Stimulated activated naive B cell treated with anti-CD40 and anti-IgM and Interleukin-4, amounts not matched to agents 10 μg/mL and 1 μg/mL and 100 μg/mL, for 72 hours (primary cell): ENCODE data around the gene SLC35G1.

ENCODE experiments used
- ATAC-seq, 2 donors: fragments of 150-1000 bp; cut with Tn5 transposase; replicated peaks; 2 replicates each; pipeline ENCODE4 v1.10.0; 2021; ENCODE audit warnings: moderate library complexity in 1 of 2
- DNase-seq: peaks from one replicate; pipeline ENCODE4 v3.0.0; 2021
- H3K27ac Mint-ChIP-seq: one replicate; pipeline ENCODE4 v1.8.0; 2022; ENCODE audit warnings: mild to moderate bottlenecking, mixed read lengths
- H3K27me3 Mint-ChIP-seq, 2 donors: one replicate each; pipeline ENCODE4 v1.8.0; 2022; ENCODE audit warnings: mixed read lengths in 2 of 2
- H3K36me3 Mint-ChIP-seq, 2 donors: one replicate each; pipeline ENCODE4 v1.8.0; 2022; ENCODE audit warnings: mixed read lengths in 2 of 2, mild to moderate bottlenecking in 1 of 2
- H3K4me1 Mint-ChIP-seq, 2 donors: one replicate each; pipeline ENCODE4 v1.8.0; 2022; ENCODE audit warnings: mixed read lengths in 2 of 2, mild to moderate bottlenecking in 1 of 2
- H3K4me3 Mint-ChIP-seq, 2 donors: one replicate each; pipeline ENCODE4 v1.8.0; 2022; ENCODE audit warnings: mild to moderate bottlenecking in 2 of 2, mixed read lengths in 2 of 2, moderate library complexity in 1 of 2
- H3K9me3 Mint-ChIP-seq, 2 donors: one replicate each; pipeline ENCODE4 v1.8.0; 2022; ENCODE audit warnings: mixed read lengths in 2 of 2, mild to moderate bottlenecking in 1 of 2

SLC35G1 gene, protein sequence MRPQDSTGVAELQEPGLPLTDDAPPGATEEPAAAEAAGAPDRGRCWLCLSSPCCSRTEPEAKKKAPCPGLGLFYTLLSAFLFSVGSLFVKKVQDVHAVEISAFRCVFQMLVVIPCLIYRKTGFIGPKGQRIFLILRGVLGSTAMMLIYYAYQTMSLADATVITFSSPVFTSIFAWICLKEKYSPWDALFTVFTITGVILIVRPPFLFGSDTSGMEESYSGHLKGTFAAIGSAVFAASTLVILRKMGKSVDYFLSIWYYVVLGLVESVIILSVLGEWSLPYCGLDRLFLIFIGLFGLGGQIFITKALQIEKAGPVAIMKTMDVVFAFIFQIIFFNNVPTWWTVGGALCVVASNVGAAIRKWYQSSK

DNA sequence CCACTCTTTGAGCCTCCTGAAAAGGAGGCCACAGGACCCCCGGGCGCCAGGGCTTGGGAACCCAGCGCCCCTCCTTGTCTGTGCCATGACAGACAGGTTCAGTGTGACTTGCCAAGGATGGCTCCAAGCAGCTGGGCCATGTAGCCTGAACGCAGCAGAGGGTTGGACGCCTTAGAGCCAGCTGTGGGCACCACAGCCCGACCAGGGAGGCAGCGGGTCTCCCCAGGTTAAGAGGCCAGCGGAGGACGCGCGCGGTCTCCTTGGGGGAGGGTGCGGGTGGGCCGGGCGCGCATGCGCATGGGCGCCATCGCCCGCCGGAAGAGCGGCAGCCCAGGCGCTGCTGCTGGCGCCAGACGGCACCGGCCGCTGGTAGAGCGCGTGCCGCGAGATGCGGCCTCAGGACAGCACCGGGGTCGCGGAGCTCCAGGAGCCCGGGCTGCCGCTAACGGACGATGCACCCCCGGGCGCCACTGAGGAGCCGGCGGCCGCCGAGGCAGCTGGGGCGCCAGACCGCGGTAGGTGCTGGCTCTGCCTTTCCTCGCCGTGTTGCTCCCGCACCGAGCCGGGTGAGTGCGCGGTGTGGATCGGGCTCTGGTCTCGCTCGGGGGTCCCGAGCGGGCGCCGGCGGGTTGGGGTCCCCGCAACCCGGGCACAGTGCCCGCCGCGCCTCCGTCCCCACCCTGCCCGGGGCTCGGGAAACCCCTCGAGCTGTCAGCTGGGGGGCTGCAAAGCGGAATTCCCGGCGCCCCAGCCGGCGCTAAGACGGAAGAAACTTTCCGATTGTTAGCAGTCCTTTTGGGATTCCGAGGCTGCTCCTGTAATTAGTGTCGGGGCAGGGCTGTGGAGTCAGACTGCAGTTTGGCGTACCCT is at the start of gene SLC35G1:
TSS of gene SLC35G1 (plus strand) at position 333 of the 870 bp plus-strand sequence. CDS start at position 389, 56 bp downstream.
- Mint-ChIP-seq H3K4me1 (peaks cover 12 to 17% of the 10 kb centered on the region in 2 donors), H3K4me3 (peak within 1 kb of the TSS; percentile 82 to 86)

DNA sequence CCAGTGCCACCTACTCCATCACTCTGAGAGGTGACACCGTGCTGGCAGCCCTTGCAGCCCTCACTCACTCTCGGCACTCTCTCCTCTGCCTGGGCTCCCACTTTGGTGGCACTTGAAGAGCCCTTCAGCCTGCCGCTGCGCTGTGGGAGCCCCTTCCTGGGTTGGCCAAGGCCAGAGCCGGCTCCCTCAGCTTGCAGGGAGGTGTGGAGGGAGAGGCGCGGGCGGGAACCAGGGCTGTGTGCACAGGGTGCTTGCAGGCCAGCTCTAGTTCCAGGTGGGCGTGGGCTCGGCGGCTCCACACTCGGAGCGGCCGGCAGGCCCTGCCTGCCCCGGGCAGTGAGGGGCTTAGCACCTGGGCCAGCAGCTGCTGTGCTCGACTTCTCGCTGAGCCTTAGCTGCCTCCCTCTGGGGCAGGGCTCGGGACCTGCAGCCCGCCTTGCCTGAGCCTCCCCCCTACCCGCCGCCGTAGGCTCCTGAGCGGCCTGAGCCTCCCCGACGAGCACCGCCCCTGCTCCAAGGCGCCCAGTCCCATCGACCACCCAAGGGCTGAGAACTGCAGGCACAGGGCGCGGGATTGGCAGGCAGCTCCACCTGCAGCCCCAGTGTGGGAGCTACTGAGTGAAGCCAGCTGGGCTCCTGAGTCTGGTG is 48.7 kb upstream of the SLC35G1 start:
- Mint-ChIP-seq H3K4me3 (no peak overlapping the region), H3K4me1 (no peaks in the 10 kb centered on the region), H3K9me3 (peaks cover 2 to 6% of the 10 kb centered on the region in 2 donors), H3K36me3 (no peaks in the 10 kb centered on the region), H3K27me3 (peaks cover 0 to 17% of the 10 kb centered on the region in 2 donors), H3K27ac (no peak overlapping the region)
- DNase-seq: no peak
- ATAC-seq: no peak

More for the DNA sequence above, at the start of gene SLC35G1:
- Mint-ChIP-seq H3K36me3 (no peaks in the 10 kb centered on the region), H3K9me3 (no peaks in the 10 kb centered on the region), H3K27me3 (peaks cover 13 to 27% of the 10 kb centered on the region in 2 donors), H3K27ac (peak within 1 kb of the TSS; percentile 88)
- peak; percentile 51 for DNase-seq
- peak; percentile 94 for ATAC-seq

DNA sequence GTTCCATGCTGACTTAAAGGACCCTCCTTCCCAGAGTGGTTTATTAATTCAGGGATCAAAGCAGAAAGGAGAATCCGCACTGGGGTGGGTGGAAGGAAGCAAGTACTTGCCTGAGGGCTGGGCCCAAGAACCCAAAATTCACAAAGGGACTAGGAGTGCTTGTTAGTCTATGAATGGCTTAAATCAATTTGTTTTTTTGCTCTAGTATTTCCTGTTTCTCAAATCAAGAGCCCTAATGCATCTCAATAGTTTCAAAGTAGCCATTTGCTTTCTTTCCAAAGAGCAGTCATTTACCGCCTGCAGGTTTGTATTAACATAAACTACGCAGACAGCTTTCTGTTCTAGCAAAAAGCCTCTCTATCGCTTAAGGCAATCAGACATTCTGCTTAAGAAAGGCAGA is 44.2 kb upstream of the SLC35G1 start:
- ATAC-seq (no peak), DNase-seq (no peak)
- Mint-ChIP-seq H3K27me3 (peaks cover 0 to 17% of the 10 kb centered on the region in 2 donors), H3K4me3 (no peak overlapping the region), H3K9me3 (peaks cover 2 to 9% of the 10 kb centered on the region in 2 donors), H3K36me3 (no peaks in the 10 kb centered on the region), H3K4me1 (no peaks in the 10 kb centered on the region), H3K27ac (no peak overlapping the region)

DNA sequence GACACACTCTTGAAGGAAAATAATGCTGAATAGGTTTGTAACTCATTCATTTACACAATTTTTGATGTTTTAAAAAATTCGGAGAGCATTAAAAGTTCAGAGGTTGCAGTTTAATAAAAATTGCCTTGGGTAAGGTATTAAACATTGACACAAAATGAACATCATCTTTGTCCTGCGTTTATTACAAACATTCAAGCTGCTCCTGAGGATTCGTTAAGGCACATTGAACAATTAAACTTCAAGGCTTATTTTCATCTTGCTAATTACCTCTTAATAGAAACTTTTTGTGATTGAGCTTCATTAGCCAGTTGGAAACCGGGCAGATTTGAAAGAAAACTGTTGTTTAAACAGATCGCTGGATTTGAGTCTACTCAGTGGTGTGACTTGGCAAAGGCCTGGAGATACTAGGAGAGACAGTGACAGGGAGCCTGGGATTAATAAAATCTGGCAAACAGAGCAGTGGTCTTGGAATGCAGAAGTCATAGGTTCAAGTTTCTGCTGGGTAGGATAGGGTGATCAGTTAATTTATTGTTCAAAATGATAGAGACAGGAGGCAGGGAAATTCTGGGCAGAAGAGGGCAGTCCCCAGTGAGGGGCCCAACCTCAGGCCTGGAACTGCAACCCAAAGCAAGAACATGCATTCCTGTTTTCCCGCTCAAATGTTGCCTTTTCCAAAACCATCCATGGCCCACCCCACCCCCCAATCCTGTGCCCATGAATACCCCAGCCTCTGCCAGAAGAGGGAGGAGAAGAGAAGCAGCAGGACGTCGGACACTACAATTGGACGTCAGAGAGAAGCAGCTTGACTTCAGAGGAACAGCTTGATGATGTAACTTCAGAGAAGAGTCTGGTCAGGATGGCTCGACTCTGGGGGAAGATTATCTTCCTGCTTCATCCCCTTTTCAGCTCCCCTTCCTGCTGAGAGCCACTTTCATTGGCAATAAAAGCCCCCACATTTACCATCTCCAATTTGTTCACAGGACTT is 43.5 kb upstream of the SLC35G1 start:
- Mint-ChIP-seq H3K4me3 (no peak overlapping the region), H3K9me3 (peaks cover 2 to 9% of the 10 kb centered on the region in 2 donors), H3K27ac (no peak overlapping the region), H3K36me3 (no peaks in the 10 kb centered on the region), H3K27me3 (peaks cover 0 to 20% of the 10 kb centered on the region in 2 donors), H3K4me1 (no peaks in the 10 kb centered on the region)
- ATAC-seq (no peak), DNase-seq (no peak)

DNA sequence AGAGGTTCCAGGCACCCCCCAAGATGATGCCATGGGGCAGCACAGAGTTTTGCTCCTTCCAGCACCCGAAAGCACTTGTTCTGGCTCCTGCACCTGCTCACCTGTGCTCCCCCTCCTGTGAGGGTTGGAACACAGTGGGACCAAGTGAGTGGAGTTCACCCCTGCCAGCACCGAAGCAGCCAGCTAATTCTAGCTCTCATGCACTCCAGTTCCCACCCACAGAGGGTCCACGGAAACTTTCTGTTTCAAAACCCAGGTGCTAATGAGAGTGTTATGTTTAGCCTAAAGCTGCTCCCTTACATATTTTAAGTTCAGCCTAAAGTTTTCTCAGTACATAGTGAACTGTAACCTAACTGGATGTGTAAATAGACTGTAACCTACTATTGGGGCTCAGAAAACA is 42.6 kb upstream of the SLC35G1 start:
- Mint-ChIP-seq H3K27ac (no peak overlapping the region), H3K9me3 (peaks cover 0 to 4% of the 10 kb centered on the region in 2 donors), H3K4me1 (no peaks in the 10 kb centered on the region), H3K4me3 (no peak overlapping the region), H3K36me3 (no peaks in the 10 kb centered on the region), H3K27me3 (peaks cover 4 to 25% of the 10 kb centered on the region in 2 donors)
- DNase-seq: no peak
- ATAC-seq: no peak

DNA sequence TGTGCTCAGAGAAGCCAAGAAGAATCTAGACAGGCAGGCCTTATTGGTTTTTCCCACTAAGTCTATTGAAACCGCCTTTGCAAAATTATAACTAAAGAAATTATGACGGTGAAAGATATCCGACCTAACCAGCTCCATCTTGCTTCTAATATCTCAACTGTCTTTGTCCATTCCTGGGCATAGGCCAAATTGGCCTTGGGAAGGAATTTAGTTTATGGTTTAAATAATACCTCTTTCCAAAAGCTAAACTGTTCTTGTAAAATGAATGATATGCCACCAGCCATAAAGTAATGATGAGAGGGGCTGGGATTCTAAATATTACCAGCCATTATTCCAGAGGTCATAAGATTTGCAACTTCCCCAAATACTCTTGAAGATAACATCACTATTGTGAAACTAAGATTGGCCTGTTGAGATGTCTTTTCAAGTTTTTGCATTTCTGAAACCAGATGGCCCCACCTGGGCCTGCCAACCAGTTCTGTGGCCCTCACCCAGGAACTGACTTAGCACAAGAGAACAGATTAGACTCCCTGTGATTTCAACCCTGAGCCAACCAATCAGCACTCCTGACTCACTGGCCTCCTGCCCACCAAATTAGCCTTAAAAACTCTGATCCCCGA is 41.2 kb upstream of the SLC35G1 start:
- ATAC-seq (no peak), DNase-seq (no peak)
- Mint-ChIP-seq H3K36me3 (no peaks in the 10 kb centered on the region), H3K4me3 (no peak overlapping the region), H3K27ac (no peak overlapping the region), H3K9me3 (peaks cover 0 to 3% of the 10 kb centered on the region in 2 donors), H3K27me3 (peaks cover 4 to 17% of the 10 kb centered on the region in 2 donors), H3K4me1 (no peaks in the 10 kb centered on the region)

DNA sequence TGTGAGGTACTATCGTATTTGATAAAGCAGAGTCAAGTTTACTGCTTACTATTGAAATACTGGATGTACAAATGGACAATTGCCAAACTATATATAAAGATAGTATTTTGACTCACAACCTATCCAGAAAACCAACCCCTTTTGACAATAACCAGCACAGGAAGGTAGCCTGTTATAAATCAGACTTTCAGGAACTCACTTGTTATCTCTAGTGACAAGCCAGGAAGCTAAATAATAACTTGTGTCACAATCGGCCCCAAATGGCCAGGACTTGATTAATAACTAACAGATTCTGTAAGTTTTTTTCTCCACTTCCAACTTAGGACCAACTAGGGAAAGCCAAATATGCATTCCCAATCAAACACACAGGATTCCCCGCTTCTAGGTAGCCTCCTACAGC is 38.8 kb upstream of the SLC35G1 start:
- ATAC-seq: no peak
- Mint-ChIP-seq H3K4me3 (no peak overlapping the region), H3K27me3 (peaks cover 4 to 15% of the 10 kb centered on the region in 2 donors), H3K27ac (no peak overlapping the region), H3K4me1 (no peaks in the 10 kb centered on the region), H3K9me3 (peaks cover 0 to 3% of the 10 kb centered on the region in 2 donors), H3K36me3 (no peaks in the 10 kb centered on the region)
- no peak for DNase-seq

DNA sequence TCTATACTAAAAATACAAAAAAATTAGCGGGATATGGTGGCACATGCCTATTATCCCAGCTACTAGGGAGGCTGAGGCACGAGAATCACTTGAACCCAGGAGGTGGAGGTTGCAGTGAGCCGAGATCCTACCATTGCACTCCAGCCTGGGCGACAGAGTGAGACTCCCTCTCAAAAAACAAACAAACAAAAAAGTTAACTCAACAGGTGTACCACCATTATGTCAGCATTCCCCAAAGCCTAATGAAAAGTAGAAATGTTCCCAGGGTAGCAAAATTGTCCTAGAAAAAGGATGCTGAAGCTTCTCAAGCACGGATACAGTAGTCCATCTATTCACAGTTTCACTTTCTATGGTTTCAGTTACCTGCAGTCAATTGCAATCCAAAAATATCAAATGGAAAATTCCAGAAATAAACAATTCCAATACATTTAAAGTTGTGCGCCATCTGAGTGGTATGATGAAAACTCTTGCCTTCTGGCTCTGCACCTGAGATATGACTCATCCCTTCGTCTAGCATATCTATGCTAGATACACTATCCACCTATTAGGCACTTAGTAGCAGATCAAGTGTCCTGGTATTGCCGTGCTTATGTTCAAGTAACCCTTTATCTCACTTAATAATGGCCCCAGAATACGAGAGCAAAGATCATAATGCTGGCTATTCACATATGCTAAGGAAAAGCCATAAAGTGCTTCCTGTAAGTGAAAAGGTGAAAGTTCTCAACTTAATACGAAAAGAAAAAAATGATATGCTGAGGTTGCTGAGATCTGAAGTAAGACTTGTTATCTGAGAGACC is 37.2 kb upstream of the SLC35G1 start:
- no peaks in the 10 kb centered on the region for H3K4me1 Mint-ChIP-seq

DNA sequence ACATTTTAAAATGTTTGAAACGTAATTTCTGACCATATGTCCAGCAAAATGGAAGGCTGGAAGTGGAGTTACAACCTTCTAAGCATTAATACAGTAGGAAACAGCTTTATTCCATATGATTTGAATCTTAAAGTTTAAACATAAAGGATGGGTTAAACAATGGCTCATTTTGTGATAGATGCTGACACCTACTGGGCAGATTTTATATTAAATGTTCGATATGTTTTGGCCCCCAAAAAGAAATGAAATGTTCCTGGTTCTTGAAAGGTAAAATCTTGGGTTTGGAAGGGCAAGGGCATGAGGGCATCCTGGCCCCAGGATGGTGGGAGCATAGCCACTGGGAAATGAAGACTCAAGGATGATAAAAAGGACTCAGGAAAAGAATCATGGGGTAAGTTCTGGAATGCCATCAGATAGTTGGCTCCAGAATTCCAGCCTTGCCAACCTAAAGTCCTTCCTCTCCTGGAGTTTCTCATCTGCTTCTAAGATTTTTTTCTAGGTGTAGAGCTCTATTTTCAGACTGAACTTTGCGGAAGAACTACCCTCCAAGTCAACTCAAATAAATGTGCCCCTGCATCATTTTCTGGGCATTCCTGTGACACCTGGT is 34.6 kb upstream of the SLC35G1 start:
- H3K4me1 Mint-ChIP-seq: no peaks in the 10 kb centered on the region
- ATAC-seq (no peak), DNase-seq (no peak)
- H3K27me3 Mint-ChIP-seq: peaks cover 13 to 28% of the 10 kb centered on the region in 2 donors
- H3K9me3 Mint-ChIP-seq: peaks cover 0 to 6% of the 10 kb centered on the region in 2 donors
- no peak overlapping the region for H3K4me3 Mint-ChIP-seq
- no peaks in the 10 kb centered on the region for H3K36me3 Mint-ChIP-seq
- no peak overlapping the region for H3K27ac Mint-ChIP-seq

More for the DNA sequence above, 37.2 kb upstream of the SLC35G1 start:
- H3K36me3 Mint-ChIP-seq: no peaks in the 10 kb centered on the region
- ATAC-seq: no peak
- H3K27ac Mint-ChIP-seq: no peak overlapping the region
- H3K4me3 Mint-ChIP-seq: no peak overlapping the region
- DNase-seq: no peak
- peaks cover 4 to 19% of the 10 kb centered on the region in 2 donors for H3K27me3 Mint-ChIP-seq
- peaks cover under 1 to 3% of the 10 kb centered on the region in 2 donors for H3K9me3 Mint-ChIP-seq

DNA sequence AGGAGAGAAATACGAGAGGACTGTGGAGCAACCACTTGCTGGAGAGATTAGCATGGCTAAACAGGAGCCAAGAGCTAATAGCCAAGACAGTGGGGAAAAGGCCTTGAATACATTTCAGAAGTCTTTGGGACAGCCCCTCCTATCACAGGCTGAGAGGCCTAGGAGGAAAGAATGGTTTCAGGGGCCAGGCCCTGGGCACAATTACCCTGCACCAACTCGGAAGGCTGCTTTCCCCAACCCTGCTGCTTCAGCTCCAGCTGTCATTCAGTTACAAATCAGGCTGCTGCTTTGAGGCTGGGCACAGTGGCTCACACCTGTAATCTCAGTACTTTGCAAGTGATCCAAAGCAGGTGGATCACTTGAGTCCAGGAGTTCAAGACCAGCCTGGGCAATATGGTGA is 32.0 kb upstream of the SLC35G1 start:
- Mint-ChIP-seq H3K9me3 (peaks cover 0 to 6% of the 10 kb centered on the region in 2 donors), H3K27me3 (peaks cover 11 to 22% of the 10 kb centered on the region in 2 donors), H3K4me1 (no peaks in the 10 kb centered on the region), H3K36me3 (no peaks in the 10 kb centered on the region), H3K4me3 (no peak overlapping the region), H3K27ac (no peak overlapping the region)
- DNase-seq: no peak
- no peak for ATAC-seq

DNA sequence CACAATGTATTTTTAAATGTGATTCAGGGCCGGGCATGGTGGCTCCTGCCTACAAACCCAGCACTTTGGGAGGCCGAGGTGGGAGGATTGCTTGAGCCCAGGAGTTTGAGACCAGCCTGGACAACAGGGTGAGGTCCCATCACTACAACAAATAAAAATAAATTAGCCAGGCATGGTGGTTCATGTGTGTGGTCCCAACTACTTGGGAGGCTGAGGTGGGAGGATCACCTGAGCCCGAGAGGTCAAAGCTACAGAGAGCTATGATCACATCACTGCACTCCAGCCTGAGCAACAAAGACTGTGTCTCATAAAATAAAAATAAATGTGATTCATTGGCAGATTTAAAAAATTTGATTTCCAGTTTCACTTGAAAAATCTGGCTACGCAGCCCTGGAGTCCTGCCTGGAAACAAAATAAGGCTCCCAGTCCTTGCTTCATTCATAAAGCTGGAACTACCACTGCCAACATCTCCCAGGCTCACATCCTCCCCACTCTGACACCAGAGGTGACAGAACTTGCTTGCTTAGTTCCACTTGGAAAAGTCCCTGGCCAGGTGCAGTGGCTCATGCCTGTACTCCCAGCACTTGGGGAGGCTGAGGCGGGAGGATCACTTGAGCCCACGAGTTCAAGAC is 27.9 kb upstream of the SLC35G1 start:
- Mint-ChIP-seq H3K27ac (no peak overlapping the region), H3K4me1 (no peaks in the 10 kb centered on the region), H3K27me3 (peaks cover 19 to 26% of the 10 kb centered on the region in 2 donors), H3K36me3 (no peaks in the 10 kb centered on the region), H3K9me3 (peaks cover 0 to 6% of the 10 kb centered on the region in 2 donors), H3K4me3 (no peak overlapping the region)
- DNase-seq: no peak
- ATAC-seq: no peak

DNA sequence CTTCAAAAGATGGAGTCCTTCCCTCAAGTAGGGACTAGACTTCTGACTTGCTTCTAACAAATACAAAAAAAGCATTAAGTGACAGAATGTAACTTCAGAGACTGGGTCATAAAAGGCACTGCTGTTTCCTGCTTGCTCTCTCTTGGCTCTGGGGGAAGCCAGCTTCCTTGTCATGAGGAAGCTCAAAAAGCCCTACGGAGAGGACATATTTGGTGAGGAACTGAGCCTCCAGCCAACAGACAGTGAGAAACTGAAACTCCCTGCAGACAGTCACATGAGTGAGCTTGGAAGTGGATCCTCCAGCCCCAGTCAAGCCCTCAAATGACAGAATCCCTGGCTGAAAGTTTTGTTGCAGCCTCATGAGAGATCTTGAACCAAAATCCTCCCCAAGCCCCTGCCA is 26.3 kb upstream of the SLC35G1 start:
- no peak overlapping the region for H3K27ac Mint-ChIP-seq
- no peak overlapping the region for H3K4me3 Mint-ChIP-seq
- H3K9me3 Mint-ChIP-seq: peaks cover 0 to 4% of the 10 kb centered on the region in 2 donors
- no peaks in the 10 kb centered on the region for H3K4me1 Mint-ChIP-seq
- peaks cover 23 to 38% of the 10 kb centered on the region in 2 donors for H3K27me3 Mint-ChIP-seq
- no peak for ATAC-seq
- H3K36me3 Mint-ChIP-seq: no peaks in the 10 kb centered on the region
- DNase-seq: no peak
